SK-N-SH treated with all-trans-retinoic acid at 6 μM for 48 hours (cell line): Measurements from ENCODE around the gene CLSTN2.

Source experiments
- ATAC-seq: fragments of 200-7000 bp; cut with Tn5 transposase; 3 replicates; pipeline ENCODE4 v1.9.1; 2020; ENCODE audit warnings: mild to moderate bottlenecking, moderate library complexity
- ARNTL ChIP-seq: fragments of 450-650 bp; formaldehyde crosslinking; IDR thresholded peaks from 2 replicates; pipeline ENCODE4 v1.5.0; 2020; ENCODE audit warnings: low read depth, mild to moderate bottlenecking, moderate library complexity, borderline replicate concordance
- CSDC2 ChIP-seq: fragments of 250-450 bp; sonication (Bioruptor Pico); IDR thresholded peaks from 2 replicates; pipeline ENCODE4 v1.5.0; 2020; ENCODE audit warnings: mild to moderate bottlenecking, moderate library complexity
- ESRRG ChIP-seq: fragments of 250-450 bp; sonication (Bioruptor Pico); IDR thresholded peaks from 2 replicates; pipeline ENCODE4 v1.6.1; 2021; ENCODE audit warnings: mild to moderate bottlenecking
- GLIS3 ChIP-seq: fragments of 250-450 bp; sonication (Bioruptor Pico); IDR thresholded peaks from 2 replicates; pipeline ENCODE4 v1.5.0; 2020; ENCODE audit warnings: mild to moderate bottlenecking, moderate library complexity
- ISL1 ChIP-seq: fragments of 250-450 bp; sonication (Bioruptor Pico); IDR thresholded peaks from 2 replicates; pipeline ENCODE4 v2.1.2; 2022; ENCODE audit warnings: mild to moderate bottlenecking, moderate library complexity
- OSR1 ChIP-seq: fragments of 250-450 bp; sonication (Bioruptor Pico); IDR thresholded peaks from 2 replicates; pipeline ENCODE4 v1.8.0; 2022; ENCODE audit warnings: moderate library complexity, mild to moderate bottlenecking, inconsistent platforms
- RARB ChIP-seq: fragments of 250-450 bp; sonication (Bioruptor Pico); IDR thresholded peaks from 2 replicates; pipeline ENCODE4 v1.8.0; 2021; ENCODE audit warnings: mild to moderate bottlenecking, moderate library complexity
- TCF4 ChIP-seq: fragments of 250-450 bp; sonication (Bioruptor Pico); IDR thresholded peaks from 2 replicates; pipeline ENCODE4 v1.8.0; 2021; ENCODE audit warnings: mild to moderate bottlenecking, moderate library complexity, borderline replicate concordance
- ZC3H10 ChIP-seq: fragments of 250-450 bp; sonication (Bioruptor Pico); IDR thresholded peaks from 2 replicates; pipeline ENCODE4 v1.5.1; 2021; ENCODE audit warnings: mild to moderate bottlenecking, moderate library complexity
- ZFP3 ChIP-seq: fragments of 250-450 bp; sonication (Bioruptor Pico); IDR thresholded peaks from 2 replicates; pipeline ENCODE4 v1.5.0; 2020; ENCODE audit warnings: mild to moderate bottlenecking, moderate library complexity
- ZFP30 ChIP-seq: fragments of 450-650 bp; formaldehyde crosslinking; IDR thresholded peaks from 2 replicates; pipeline ENCODE4 v1.5.0; 2022; ENCODE audit warnings: mild to moderate bottlenecking, moderate library complexity
- ZNF565 ChIP-seq: fragments of 450-650 bp; formaldehyde crosslinking; conservative IDR thresholded peaks from 2 replicates; pipeline ENCODE4 v1.5.0; 2020; ENCODE audit warnings: low read depth, mild to moderate bottlenecking, moderate library complexity
- ZNF70 ChIP-seq: fragments of 450-650 bp; formaldehyde crosslinking; IDR thresholded peaks from 2 replicates; pipeline ENCODE4 v1.5.0; 2020; ENCODE audit warnings: mild to moderate bottlenecking, moderate library complexity
- ZNF8 ChIP-seq: fragments of 450-650 bp; formaldehyde crosslinking; IDR thresholded peaks from 2 replicates; pipeline ENCODE4 v1.5.0; 2020; ENCODE audit warnings: mild to moderate bottlenecking, moderate library complexity
- TF ChIP-seq, protein P1 (sequence below): fragments of 250-450 bp; sonication (Bioruptor Pico); IDR thresholded peaks from 2 replicates; pipeline ENCODE4 v1.8.0; 2021; ENCODE audit warnings: low read depth, mild to moderate bottlenecking, moderate library complexity, borderline replicate concordance
- TF ChIP-seq, protein P2 (sequence below): fragments of 250-450 bp; sonication (Bioruptor Pico); IDR thresholded peaks from 2 replicates; pipeline ENCODE4 v1.8.0; 2020; ENCODE audit warnings: mild to moderate bottlenecking, moderate library complexity, borderline replicate concordance
- TF ChIP-seq, protein P3 (sequence below): fragments of 250-450 bp; sonication (Bioruptor Pico); IDR thresholded peaks from 2 replicates; pipeline ENCODE4 v1.5.1; 2021; ENCODE audit warnings: mild to moderate bottlenecking, moderate library complexity
- TF ChIP-seq, protein P4 (sequence below): fragments of 250-450 bp; sonication (Bioruptor Pico); IDR thresholded peaks from 2 replicates; pipeline ENCODE4 v1.5.1; 2020; ENCODE audit warnings: low read depth, mild to moderate bottlenecking, moderate library complexity
- TF ChIP-seq, protein P5 (sequence below): fragments of 250-450 bp; sonication (Bioruptor Pico); IDR thresholded peaks from 2 replicates; pipeline ENCODE4 v1.5.0; 2020; ENCODE audit warnings: mild to moderate bottlenecking, moderate library complexity

Gene CLSTN2

DNA sequence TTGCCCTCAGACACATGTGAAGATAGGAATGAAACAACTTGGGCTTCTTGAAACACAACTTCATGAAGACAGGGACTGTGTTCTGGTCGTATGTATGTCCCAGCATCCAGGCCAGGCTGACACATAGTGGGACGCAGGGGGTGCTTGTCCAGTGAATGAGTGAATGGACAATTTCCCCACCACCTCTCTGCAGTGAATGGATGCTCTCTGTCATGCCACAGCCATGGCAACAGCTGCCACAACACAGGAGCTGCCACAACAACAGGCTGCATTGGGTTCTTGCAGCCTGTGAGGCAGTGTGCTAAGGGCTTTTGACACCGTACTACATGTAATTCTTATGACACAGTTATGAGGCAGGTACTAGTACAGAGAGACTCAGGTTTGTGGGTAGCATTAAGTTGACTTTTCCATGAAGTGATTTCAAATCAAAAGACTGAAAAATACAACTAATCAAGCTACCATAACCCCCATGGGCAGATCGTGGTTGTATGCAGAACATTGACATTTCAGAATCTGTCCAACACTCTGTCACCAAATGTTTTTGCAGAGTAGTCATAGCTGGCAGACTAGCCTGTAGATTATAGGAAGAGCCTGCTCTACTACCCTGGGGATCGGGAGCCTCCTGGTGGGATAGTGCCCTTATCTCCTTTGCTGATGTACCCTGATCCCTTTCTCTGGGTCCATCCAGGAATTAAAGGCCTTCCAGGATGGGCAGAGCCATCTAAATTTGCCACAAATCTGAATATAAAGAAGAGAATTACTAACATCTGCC is 40.8 kb downstream of the CLSTN2 start:
- TF ChIP-seq, protein P1, sequence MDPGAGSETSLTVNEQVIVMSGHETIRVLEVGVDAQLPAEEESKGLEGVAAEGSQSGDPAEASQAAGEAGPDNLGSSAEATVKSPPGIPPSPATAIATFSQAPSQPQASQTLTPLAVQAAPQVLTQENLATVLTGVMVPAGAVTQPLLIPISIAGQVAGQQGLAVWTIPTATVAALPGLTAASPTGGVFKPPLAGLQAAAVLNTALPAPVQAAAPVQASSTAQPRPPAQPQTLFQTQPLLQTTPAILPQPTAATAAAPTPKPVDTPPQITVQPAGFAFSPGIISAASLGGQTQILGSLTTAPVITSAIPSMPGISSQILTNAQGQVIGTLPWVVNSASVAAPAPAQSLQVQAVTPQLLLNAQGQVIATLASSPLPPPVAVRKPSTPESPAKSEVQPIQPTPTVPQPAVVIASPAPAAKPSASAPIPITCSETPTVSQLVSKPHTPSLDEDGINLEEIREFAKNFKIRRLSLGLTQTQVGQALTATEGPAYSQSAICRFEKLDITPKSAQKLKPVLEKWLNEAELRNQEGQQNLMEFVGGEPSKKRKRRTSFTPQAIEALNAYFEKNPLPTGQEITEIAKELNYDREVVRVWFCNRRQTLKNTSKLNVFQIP (CRISPR knock-in tag): no peak
- ATAC-seq: no peak

DNA sequence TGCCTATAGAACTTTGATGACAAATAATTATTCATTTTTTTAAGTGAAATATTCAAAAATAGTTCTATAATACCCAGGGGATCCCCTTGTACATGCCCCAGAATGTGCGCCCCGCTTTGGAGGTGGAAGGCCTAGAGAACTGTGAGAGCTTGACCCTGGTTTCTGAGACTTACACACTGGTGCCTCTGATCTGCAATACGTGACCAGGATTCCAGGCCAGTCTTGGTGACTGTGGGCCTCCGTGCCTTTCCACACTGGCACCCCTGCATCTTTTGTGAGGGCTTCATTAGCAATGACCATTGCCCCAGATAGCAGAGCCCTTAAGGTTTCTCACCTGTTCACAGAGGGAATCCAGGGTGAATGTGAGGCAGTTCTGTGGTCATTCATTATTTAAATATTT is 44.0 kb downstream of the CLSTN2 start:
- TF ChIP-seq ZFP30 (CRISPR knock-in tag) (no peak), ISL1 (no peak), CSDC2 (CRISPR knock-in tag) (no peak), ZNF70 (no peak), ZFP3 (CRISPR knock-in tag) (no peak), ESRRG (CRISPR knock-in tag) (no peak), ZNF565 (CRISPR knock-in tag) (no peak), ARNTL (CRISPR knock-in tag) (no peak), ZC3H10 (CRISPR knock-in tag) (no peak), OSR1 (no peak), GLIS3 (CRISPR knock-in tag) (no peak), TCF4 (no peak)
- TF ChIP-seq, protein P2, sequence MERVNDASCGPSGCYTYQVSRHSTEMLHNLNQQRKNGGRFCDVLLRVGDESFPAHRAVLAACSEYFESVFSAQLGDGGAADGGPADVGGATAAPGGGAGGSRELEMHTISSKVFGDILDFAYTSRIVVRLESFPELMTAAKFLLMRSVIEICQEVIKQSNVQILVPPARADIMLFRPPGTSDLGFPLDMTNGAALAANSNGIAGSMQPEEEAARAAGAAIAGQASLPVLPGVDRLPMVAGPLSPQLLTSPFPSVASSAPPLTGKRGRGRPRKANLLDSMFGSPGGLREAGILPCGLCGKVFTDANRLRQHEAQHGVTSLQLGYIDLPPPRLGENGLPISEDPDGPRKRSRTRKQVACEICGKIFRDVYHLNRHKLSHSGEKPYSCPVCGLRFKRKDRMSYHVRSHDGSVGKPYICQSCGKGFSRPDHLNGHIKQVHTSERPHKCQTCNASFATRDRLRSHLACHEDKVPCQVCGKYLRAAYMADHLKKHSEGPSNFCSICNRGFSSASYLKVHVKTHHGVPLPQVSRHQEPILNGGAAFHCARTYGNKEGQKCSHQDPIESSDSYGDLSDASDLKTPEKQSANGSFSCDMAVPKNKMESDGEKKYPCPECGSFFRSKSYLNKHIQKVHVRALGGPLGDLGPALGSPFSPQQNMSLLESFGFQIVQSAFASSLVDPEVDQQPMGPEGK: no peak
- TF ChIP-seq, protein P3, sequence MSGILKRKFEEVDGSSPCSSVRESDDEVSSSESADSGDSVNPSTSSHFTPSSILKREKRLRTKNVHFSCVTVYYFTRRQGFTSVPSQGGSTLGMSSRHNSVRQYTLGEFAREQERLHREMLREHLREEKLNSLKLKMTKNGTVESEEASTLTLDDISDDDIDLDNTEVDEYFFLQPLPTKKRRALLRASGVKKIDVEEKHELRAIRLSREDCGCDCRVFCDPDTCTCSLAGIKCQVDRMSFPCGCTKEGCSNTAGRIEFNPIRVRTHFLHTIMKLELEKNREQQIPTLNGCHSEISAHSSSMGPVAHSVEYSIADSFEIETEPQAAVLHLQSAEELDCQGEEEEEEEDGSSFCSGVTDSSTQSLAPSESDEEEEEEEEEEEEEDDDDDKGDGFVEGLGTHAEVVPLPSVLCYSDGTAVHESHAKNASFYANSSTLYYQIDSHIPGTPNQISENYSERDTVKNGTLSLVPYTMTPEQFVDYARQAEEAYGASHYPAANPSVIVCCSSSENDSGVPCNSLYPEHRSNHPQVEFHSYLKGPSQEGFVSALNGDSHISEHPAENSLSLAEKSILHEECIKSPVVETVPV: no peak
- TF ChIP-seq, protein P4, sequence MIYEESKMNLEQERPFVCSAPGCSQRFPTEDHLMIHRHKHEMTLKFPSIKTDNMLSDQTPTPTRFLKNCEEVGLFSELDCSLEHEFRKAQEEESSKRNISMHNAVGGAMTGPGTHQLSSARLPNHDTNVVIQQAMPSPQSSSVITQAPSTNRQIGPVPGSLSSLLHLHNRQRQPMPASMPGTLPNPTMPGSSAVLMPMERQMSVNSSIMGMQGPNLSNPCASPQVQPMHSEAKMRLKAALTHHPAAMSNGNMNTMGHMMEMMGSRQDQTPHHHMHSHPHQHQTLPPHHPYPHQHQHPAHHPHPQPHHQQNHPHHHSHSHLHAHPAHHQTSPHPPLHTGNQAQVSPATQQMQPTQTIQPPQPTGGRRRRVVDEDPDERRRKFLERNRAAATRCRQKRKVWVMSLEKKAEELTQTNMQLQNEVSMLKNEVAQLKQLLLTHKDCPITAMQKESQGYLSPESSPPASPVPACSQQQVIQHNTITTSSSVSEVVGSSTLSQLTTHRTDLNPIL (CRISPR knock-in tag): no peak
- TF ChIP-seq, protein P5, sequence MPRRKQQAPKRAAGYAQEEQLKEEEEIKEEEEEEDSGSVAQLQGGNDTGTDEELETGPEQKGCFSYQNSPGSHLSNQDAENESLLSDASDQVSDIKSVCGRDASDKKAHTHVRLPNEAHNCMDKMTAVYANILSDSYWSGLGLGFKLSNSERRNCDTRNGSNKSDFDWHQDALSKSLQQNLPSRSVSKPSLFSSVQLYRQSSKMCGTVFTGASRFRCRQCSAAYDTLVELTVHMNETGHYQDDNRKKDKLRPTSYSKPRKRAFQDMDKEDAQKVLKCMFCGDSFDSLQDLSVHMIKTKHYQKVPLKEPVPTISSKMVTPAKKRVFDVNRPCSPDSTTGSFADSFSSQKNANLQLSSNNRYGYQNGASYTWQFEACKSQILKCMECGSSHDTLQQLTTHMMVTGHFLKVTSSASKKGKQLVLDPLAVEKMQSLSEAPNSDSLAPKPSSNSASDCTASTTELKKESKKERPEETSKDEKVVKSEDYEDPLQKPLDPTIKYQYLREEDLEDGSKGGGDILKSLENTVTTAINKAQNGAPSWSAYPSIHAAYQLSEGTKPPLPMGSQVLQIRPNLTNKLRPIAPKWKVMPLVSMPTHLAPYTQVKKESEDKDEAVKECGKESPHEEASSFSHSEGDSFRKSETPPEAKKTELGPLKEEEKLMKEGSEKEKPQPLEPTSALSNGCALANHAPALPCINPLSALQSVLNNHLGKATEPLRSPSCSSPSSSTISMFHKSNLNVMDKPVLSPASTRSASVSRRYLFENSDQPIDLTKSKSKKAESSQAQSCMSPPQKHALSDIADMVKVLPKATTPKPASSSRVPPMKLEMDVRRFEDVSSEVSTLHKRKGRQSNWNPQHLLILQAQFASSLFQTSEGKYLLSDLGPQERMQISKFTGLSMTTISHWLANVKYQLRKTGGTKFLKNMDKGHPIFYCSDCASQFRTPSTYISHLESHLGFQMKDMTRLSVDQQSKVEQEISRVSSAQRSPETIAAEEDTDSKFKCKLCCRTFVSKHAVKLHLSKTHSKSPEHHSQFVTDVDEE (CRISPR knock-in tag): no peak
- TF ChIP-seq, protein P1 (CRISPR knock-in tag): no peak
- ATAC-seq: no peak

DNA sequence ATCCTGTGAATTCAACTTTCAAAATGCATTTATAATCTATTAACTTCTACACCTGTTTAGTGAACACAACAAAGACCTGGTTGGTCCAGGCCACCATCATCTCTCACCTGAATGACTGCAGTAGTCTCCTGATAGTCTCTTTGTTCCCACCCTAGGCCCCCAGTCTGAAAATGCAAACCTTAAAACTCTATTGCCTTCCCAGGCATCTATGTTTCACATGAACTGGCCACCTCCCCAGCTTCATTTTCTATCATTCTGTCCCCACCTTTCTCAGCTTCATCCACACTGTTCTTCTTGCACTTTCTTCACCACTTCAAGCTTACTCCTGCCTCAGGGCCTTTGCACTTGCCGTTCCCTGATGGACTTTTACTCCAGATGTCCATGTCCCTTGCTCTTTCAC is 45.0 kb downstream of the CLSTN2 start:
- TF ChIP-seq, protein P3: no peak
- TF ChIP-seq RARB (CRISPR knock-in tag): no peak
- TF ChIP-seq, protein P4 (CRISPR knock-in tag): no peak
- no peak for TF ChIP-seq ESRRG (CRISPR knock-in tag)
- TF ChIP-seq, protein P2: no peak
- no peak for TF ChIP-seq GLIS3 (CRISPR knock-in tag)
- TF ChIP-seq ZNF8: no peak
- TF ChIP-seq ZFP30 (CRISPR knock-in tag): no peak
- no peak for TF ChIP-seq CSDC2 (CRISPR knock-in tag)
- no peak for TF ChIP-seq ARNTL (CRISPR knock-in tag)
- no peak for TF ChIP-seq ZNF565 (CRISPR knock-in tag)
- no peak for ATAC-seq
